Stimulated activated naive CD8-positive, alpha-beta T cell treated with anti-CD3 and anti-CD28 coated beads, Interleukin-15, Interleukin-2, amounts not matched to agents 100 U/mL and 50 U/mL, for 24 hours (primary cell): Measurements from ENCODE around the gene EVA1B.

ENCODE experiments used
- ATAC-seq: fragments of 150-1000 bp; cut with Tn5 transposase; one replicate; pipeline ENCODE4 v1.10.0; 2021
- DNase-seq: peaks from one replicate; pipeline ENCODE4 v3.0.0; 2021

EVA1B gene, protein sequence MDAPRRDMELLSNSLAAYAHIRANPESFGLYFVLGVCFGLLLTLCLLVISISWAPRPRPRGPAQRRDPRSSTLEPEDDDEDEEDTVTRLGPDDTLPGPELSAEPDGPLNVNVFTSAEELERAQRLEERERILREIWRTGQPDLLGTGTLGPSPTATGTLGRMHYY

DNA sequence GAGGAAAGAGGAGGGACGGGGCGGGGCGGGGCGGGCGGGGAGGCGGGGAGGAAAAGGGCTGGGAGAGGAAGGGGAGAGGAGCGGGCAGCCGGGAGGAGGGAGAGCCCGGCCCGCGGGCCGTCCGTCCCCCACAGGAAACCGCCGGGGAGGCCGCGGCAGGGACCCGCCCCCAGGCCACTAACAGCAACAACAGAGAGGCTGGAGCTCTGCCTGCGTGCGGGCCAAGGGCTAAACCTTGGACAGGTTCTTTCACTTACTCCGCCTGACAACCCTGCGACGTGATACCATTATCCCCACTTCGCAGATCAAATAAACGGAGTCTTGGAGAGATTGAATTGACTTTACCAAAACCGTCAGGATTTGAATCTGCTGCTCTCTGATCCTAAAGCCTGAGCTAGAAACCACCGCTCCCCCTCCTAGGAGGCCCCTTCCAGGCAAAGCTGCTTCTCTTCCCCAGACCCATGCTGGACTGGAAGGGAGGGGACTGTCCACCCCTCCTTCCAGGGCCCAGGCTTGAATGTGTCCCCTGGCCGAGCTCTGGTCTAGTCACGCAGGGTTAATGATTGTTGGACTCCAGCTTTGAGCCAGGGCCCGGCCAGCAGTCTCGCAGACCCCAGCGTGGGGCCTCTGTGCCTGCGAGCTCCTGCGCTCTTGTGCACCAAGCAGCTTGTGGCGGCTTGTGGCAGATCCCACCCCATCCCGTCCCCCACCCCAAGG lies at the start of gene EVA1B:
EVA1B (minus strand) TSS at position 10 of the 717 bp plus-strand sequence. CDS start 608 bp downstream, outside the sequence.
- DNase-seq (peak; percentile 59), ATAC-seq (peak; percentile 25)

DNA sequence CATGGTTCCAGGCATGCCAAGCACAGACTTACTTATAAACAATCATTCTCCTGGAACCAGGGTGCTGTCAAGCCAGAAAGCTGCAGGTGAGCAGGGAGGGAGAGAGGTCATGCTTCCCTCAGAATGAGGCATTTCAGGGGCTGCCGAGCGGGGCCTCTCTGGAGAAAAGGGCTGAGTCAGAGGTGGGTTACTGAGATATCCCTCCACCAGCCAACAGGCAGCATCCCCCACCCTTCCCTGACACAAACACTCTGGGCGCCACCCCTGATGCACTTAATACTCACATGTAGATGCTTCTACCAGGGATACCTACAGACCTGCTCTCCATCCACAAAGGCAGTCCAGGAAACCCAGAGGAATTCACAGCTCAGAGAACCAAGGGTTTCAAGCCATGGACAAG lies 49.2 kb upstream of the EVA1B start:
- DNase-seq: no peak
- ATAC-seq: no peak

DNA sequence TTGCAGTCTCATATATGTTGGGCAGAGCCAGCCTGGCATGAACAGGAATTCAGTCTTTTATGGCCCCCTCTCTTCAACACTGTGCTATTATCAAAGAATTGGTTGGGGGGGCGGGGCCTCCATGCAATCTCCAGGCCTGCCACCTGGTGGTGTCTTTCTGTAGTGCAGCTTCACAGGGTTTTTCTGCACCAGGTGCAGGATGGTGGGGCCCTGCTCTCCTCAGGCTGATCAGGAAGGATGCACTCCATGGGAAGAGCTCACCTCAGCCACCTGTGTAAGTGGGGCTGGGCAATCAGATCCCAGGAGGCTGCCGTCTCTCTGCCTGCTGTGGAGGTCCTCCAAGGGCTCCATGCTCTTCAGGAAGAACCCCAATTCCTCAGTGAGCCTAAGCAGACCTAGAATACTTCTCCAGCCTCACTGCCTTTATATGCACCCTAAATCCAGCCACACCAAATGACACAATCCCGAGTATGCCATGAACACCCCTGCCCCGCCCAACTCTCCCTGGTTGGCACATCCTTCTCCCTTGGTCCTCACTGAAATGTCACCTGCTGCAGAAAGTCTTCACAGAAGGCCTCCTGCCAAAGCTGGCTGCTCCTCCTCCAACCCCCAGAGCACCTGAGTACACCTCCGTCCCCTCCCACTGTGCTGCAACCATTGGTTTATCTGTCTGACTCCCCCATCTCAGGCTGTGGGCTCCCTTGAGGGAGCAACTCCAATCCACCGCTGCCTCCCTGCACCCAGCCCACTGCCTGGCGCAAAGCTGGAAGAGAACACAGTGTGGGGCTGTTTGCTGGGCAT lies 45.8 kb upstream of the EVA1B start:
- DNase-seq (peak; percentile 91), ATAC-seq (peak; percentile 8)

DNA sequence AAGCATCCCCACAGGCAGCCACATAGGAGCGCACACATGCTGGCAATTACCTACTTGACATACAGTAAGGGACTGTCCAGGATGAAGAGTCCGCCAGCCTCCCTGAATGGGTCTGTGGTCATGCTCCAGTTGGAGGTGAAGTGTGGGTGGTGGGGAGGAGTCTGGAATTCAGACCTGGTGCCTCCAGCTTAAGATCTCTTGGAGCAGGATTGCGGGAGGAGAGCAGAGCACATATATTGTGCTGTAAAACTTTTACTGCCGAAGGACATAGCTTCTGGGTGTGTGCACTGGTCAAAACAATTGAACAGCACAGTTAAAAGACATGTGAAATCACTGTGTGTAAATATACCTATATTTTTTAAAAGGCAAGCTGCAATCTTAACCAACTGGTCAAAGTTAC lies 44.4 kb upstream of the EVA1B start:
- ATAC-seq (no peak), DNase-seq (no peak)

DNA sequence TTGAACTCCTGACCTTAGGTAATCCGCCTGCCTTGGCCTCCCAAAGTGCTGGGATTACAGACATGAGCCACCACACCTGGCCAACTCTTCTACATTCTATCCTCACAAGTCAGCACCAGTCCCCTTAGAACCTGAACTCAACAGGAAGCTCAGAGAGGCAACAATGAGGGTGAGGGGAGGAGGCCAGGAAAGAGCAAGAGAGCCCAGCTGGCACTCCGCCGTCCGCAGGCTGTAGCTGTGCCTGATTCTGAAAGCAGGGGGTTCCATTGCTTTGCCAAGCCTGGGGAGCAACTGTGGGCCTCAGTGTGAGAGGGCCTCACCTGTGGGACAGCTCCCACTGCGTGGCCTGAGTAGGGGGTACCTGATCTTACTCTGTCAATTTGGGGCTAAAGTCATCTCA lies 43.6 kb upstream of the EVA1B start:
- ATAC-seq (no peak), DNase-seq (no peak)

DNA sequence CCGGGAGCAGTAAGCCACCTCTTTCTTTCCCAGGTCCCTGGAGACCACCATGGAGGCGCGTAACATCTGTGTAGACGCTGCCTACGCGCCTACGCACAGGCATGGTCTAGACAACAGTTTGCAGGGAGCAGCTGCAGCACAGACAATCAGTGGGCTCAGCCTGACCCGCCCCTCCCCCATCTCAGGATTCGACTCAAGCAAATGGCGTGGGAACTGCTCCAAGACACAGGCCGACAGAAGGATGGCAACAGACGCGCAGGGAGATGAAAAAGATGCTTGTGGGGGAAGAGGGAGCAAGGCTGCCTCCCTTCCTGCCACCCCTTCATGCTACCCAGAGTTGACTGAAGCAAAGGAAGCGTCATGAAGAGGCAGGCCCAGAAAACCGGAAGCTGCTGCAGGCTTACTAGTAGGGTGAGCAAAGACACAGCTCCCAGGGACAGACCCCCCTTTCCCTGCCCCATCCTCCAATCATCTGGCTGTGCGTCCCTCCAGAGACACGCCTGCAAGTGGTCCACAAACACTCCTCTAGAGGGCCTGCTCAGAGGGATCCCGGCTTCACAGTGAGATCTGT lies 42.7 kb upstream of the EVA1B start:
- ATAC-seq (peak; percentile 70), DNase-seq (peak; percentile 48)

DNA sequence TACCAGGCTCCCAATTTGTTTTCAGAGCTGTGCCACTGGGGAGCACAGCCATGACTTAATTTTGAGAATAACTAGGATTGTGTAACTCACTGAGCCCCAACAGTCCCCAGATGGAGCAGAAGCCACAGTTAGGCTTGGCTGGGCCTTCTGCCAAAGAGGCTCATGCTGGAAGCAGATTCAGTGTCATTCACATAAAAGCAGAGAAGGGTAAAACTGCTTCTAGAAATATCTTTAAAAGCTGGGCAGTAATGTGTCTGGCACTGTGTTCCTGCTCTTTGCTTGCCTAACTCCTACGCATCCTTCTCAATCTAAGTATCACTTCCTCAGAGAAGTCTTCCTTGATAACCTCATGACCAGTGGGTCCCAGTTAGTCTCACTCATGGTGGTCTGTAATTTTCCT lies 41.9 kb upstream of the EVA1B start:
- no peak for ATAC-seq
- no peak for DNase-seq

DNA sequence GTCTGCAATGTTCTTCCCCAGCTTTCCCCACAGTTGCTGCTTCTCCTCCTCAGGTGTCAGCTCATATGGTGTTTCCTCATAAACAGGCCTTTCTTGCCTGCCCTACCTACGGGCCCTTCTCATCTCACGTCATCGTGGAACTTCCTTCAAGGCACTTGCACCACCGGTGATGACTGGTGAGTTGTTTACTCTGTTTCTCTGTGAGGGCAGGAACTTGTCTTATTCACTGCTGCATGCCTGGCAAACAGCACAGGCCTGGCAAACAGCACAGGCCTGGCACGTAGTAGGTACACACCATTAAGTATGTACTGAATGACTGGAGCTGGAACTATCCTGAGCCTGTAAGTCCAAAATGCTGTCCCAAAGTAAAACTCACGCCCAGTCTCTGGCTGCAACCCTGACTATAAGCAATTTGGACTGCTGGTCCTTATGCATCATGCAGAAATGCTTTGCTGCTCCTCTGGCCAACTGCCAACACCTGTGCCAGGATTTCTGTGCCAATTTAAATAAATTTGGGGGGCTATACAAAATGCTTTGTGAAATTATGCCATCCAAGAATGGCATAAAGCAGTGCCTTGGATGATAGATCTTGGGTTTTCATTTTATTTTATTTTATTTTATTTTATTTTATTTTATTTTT lies 36.6 kb upstream of the EVA1B start:
- ATAC-seq (no peak), DNase-seq (no peak)

DNA sequence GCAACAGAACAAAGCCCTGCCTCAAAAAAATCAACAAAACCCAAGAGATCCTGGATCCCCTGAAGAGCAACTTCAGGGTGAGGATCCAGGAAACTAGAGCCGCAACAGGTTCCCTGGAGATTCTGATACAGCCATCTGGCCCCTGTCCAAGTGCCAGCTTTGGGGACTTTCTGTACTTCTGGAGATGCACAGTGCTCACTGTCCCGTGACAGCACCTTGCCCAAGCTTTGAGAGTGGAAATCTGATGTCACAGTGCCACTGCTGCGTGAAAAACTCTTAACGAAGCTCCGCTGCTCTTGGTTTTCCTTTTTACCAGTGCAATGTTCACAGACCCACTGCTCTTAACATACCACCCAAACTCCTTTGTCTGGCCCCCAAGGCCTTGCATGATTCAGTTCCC lies 35.9 kb upstream of the EVA1B start:
- DNase-seq (no peak), ATAC-seq (no peak)

DNA sequence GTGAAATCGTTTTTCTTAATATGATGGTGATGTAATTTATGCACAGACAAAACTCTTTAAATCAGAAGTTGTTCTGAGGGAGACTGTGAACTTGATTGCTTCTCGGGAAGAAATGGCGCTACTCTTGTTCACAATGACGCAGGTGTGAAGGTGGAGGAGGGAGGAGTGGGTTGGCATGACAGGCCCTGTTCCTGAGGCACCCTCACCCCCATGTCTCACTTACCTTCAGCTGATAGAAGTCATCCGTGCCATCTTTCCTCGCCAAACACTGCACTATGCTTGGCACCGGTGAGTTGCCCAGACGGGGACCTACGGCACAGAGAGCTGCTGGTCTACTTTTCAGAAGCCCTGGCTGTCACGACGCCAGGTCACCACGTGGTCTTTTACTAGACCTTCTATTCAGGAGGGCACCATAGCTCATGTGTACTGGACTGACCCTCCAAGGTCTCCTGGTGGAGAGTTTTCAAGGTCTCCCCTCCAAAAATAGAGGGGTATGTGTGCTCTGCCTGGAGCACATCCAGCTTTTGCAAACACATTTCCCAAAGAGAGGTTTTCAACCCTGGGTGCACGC lies 35.2 kb upstream of the EVA1B start:
- DNase-seq (no peak), ATAC-seq (no peak)

DNA sequence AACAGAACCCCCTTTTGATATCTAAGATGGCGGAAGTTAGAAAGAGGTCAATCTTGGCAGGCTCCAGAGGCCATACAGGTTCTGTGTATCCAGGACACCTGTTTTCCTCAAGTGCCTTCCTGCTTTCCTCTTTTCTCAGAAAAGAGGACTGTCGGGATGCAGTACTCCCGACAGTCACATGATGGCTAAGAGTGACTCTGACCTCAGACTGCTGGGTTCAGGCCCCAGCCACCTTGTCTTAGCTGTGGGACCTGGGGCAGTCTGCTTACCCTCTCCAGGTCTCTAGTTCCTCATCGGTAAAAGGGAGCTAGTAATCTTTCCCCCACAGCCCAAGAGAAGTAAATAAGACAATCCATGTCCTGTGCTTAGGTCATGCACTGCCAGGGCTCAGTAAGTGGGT lies 32.4 kb upstream of the EVA1B start:
- ATAC-seq (no peak), DNase-seq (no peak)

DNA sequence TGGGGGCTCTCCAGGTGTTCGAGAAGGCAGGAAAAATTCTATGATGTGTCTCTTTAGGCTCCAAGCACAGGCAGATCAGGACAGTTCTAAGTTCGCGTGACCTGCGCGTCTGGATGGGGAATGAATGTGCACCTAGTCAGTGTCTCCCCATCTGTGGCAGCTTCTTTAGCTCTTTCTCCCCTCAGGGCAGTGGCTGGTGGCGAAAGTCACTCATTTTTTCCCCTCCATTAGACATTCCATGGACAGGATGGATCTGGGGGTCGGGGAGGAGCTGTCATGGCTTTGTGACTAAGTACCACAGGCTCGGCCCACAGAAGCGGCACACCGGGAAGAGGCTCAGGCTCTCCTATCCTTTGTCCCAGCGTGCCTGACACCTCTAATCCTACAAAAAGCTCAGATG lies 31.0 kb upstream of the EVA1B start:
- DNase-seq (no peak), ATAC-seq (no peak)

DNA sequence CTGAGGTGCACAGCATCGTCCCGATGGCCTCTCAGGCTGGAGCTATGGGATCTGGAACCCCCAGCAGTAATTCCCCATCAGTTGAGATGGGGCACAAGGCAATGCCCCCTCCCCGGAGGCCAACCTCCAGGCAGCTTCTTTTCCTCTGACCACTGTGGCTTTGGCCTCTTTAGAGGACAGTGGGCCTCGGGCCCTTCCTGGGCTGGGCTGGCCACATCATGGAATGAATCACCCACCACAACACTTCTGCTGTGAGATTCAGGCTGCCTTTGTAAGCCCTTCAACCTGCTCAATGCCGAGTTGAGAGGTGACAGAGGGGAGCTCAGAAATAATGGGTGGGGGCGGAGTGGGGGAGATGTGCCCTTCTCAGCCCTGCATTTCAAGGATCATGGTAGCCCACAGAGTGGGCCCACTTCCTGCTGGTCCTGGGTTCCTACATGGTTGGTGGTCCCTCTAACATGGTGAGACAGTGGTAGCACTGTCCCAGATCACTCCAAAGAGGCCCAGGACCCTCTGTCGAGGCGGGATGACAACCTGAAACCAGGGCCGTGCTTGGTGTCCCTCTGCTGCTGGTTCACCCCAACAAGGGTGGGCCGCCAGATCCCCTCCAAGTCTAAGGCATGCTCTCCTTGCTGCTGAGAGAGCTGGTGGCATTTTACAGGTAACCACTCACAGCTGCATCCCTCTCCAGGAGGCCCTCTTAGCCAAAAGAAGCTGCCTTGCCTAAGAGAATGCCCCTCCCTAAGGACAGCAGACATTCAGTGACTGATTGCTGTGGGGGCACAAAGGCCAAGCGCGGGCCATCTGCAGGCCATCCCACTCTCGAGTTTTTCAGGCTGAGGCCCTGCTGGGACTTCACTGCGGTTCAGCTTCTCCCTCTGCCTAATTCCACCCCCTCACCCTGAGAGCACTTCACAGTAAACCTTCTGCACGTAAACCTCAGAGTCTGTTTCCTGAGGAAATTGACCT lies 29.7 kb upstream of the EVA1B start:
- DNase-seq (no peak), ATAC-seq (no peak)

DNA sequence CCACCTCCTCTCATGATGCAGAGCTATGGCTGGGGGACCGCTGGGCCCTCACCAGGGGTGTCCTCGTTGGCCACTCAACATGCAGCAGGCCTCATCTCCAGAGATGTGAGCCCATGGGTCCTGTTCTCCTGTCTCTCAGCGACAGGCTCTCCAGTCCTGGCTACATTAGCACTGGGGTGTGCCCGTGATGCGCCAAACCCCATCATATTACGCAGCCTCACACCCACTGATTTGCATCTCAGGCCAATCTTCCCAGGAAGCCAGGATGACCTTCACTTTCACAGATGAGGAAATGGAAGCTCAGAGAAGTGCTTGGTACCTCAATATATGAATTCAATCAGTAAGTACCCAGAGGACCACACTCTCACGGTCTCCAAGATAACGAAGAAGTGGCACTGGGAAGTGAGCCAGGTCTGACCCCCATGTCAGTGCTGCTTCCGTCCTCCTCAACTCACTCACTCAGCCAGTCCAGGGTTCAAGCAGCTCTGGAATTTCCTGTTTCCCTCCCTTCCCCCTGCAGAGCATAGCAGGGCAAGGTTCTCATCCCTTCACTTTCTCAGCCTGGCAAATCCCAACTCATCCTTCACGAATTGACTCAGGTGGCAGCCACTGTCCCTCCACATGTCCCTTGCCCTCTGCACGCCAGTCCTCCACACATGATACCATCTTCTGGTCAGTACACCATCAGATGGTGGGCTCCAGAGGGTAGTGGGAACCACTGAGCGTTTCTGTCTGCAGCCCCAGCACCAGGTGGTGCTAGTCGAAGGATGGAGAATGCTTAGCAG lies 28.9 kb upstream of the EVA1B start:
- no peak for DNase-seq

DNA sequence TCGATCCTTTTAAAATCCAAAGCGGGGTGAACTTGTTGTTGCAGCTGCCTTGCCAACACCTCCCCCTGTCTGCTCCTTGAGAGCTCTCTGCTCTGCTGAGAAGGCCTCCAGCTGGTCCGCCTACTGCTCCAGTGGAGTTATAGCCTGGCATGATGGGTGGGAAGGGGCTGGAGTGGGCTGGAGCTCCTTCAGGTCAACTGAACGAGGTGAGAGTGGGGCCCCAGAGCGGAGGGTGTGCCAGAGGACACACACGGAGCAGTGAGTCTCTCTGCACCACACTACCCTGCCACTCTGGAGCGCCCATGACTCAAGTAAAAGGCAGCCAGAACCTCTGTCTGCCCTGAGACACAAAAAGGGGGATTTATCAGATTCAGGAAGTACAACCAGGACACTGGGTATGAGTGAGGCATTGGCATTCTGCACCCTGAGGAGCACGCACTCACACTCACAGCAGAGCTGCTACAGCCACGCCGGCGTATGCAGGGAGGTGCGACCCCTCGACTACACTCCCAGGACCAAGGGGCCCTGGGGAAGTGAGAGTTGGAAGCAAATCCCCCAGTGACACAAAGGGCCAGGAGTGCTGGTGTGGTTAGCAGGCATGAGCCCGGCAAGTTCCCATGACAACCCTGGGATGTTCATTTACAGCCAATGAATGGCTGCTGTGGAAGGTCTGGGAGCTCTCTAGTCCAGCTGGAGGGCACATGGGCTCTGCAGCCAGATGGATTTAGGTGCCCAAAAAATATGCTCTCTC lies 28.0 kb upstream of the EVA1B start:
- ATAC-seq: no peak
- no peak for DNase-seq

More for the DNA sequence above, 28.9 kb upstream of the EVA1B start:
- ATAC-seq: no peak

DNA sequence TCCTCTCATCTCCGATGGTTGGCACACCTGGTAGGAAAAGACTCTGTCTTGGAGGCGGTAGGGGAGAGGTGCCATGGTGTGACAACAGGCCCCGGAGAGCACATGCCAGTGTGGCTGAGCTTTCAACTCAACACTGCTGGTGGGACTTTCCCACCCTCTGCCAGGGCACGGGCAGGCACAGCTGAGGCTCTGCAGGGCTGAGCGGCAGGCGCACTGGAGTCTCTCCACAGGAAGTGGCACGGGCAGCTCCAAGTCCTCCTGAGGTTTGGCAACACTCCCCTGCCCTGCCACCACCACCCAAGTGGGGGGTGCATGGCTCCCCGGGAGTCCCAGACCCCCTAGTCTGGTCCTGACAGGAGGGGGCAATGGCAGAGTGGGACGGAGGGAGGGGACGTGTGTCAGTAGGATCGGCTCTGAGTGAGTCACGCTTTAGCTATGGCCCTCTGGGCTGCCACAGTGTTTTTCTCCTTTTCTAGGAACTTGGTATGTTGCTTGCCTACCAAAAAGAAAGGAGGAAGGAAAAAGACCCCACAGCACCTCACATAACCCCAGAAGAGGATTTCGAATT lies 27.3 kb upstream of the EVA1B start:
- peak; percentile 83 for ATAC-seq
- peak; percentile 55 for DNase-seq

DNA sequence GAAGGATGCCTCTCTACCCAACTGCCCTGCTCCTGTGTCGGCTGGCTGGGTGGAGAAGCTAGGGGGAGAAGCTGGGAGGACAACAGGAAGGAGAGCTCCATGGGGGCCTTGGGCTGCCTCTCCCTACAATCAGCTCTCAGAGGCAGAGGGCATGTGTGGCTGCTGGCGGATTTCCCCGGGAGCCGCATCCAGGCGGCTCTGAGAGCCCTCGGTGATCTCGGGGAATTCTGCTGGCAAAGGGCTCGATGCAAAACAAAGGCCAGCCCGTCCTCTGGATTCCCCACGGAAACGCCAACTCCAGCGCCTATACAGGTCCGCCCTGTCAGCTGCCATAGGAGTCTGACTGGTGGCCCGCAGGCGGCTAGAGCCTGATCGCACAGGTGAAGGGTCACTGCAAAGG lies 26.4 kb upstream of the EVA1B start:
- no peak for DNase-seq
- no peak for ATAC-seq

DNA sequence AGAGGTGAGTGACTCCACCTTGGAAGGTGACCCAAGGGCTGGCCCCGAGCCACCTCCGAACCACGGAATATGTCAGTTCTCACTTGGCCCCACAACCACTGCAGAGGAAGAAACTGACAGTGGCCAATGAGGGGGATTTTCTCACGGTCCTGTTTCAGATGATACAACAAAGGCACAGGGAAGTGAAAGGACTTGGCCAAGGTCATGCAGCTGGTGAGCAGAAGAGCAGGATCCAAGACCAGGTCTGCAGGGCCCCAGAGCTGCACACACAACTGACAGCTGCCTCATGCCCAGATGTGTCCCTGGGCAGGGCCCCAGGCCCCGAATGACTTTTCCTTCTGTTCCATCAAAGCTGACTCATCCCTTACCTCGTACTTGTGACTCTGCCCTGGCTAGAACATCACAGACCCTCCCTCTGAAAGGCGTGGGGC lies 25.8 kb upstream of the EVA1B start:
- peak; percentile 37 for ATAC-seq
- no peak for DNase-seq
